ENCODE measurements around the gene CPED1. TPM values are rescaled to one million over a fixed set of nuclear protein-coding genes. Genes with fewer than 3 reads are reported as not detected.

Gene CPED1
- total RNA-seq, 1 donor from 2014 or later: 2.1 TPM

GRCh38 chr7:120986650-120987049 lies 1.9 kb upstream of the CPED1 start:
- no peak for TF ChIP-seq CTCF (conservative IDR thresholded peaks at IDR 0.05; ENCODE audit: low read depth, low read length)
- H3K4me3 ChIP-seq (ENCODE audit: low read depth, low read length): no peak overlapping the region
- DNase-seq (ENCODE audit: low read depth): no peak

- no peak for TF ChIP-seq CTCF (conservative IDR thresholded peaks at IDR 0.05; ENCODE audit: low read depth, low read length)
These were observed 1.2 kb upstream of the CPED1 start for GRCh38 chr7:120987280-120987679.

GRCh38 chr7:120987683-120988590 lies 574 bp upstream of the CPED1 start:
- TF ChIP-seq CTCF (conservative IDR thresholded peaks at IDR 0.05; ENCODE audit: low read depth, low read length): peak; percentile 100
- peak; percentile 50 for DNase-seq (ENCODE audit: low read depth)
- H3K4me3 ChIP-seq (ENCODE audit: low read depth, low read length): peak overlapping the region; percentile 56

More at GRCh38 chr7:120987280-120987679, 1.2 kb upstream of the CPED1 start:
- no peak overlapping the region for H3K4me3 ChIP-seq (ENCODE audit: low read depth, low read length)
- DNase-seq (ENCODE audit: low read depth): no peak

GRCh38 chr7:120989257-120990220 lies 1.0 kb downstream of the CPED1 start:
- H3K4me3 ChIP-seq (ENCODE audit: low read depth, low read length): peak overlapping the region; percentile 56
- DNase-seq (ENCODE audit: low read depth): no peak
- no peak for TF ChIP-seq CTCF (conservative IDR thresholded peaks at IDR 0.05; ENCODE audit: low read depth, low read length)

- no peak for TF ChIP-seq CTCF (conservative IDR thresholded peaks at IDR 0.05; ENCODE audit: low read depth, low read length)
- no peak overlapping the region for H3K4me3 ChIP-seq (ENCODE audit: low read depth, low read length)
- no peak for DNase-seq (ENCODE audit: low read depth)
These were observed 2.1 kb downstream of the CPED1 start for GRCh38 chr7:120990468-120991118.

GRCh38 chr7:120991161-120991560 lies 2.6 kb downstream of the CPED1 start:
- H3K4me3 ChIP-seq (ENCODE audit: low read depth, low read length): no peak overlapping the region
- no peak for TF ChIP-seq CTCF (conservative IDR thresholded peaks at IDR 0.05; ENCODE audit: low read depth, low read length)
- DNase-seq (ENCODE audit: low read depth): no peak

Data from epithelial cell of proximal tubule (primary cell).